HEK293 (cell line): ENCODE results near the gene LDLRAD3.

Experiments used
- ZFP37 ChIP-seq: fragments of 450-650 bp; formaldehyde crosslinking; IDR thresholded peaks from 2 replicates; pipeline ENCODE4 v1.5.1; 2016; ENCODE audit warnings: missing biosample characterization, missing genetic modification characterization
- ZNF366 ChIP-seq: fragments of 450-650 bp; formaldehyde crosslinking; conservative IDR thresholded peaks from 2 replicates; pipeline ENCODE4 v1.5.1; 2016; ENCODE audit warnings: missing biosample characterization, missing genetic modification characterization

GRCh38 chr11:36119300-36119699 is 175.4 kb downstream of the LDLRAD3 start:
- TF ChIP-seq ZFP37 (tag by site-specific recombination) (no peak), ZNF366 (tag by site-specific recombination) (no peak)
